T-helper 22 cell (primary cell): ENCODE data around the gene CD300LG.
"Not testable (repeated sequence)": the region's sequence is repeated elsewhere in the genome, so short reads cannot be mapped to it uniquely, and the experiment has no call there.

ENCODE experiments used
- DNase-seq: peaks from one replicate; pipeline ENCODE4 v3.0.0-alpha.2; 2020; ENCODE audit warnings: low read depth

Gene CD300LG

DNA sequence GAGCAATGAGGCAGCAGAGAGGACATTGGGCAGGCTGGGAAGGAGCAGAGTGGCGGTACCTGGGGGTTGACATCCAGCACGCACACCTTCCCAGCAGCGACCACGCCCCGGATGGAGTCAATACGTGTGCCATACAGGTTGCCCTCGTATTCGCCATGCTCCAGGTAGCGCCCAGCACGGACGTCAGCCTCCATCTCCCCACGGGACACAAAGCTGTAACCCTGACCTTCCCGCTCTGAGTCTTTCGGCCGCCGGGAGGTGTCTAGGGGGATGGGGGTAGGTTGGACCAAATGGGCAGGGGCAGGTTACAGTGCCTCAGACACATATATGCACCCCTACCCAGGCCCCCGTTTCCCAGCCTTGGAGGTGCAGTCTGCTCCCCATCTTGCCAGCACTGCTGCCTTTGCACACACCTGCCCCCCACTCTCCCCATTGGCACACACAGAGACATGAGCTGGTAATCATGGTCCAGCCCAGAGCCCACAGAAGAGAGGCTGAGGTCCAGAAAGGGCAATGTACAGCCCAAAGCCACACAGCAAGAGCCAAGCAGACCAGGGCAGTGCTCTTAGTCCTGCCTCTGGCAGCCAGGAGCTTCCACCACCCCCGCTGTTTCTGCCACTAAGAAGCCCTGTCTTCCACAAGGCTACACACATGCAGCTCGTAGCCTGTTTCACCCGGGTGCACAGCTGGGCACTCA lies 32.9 kb downstream of the CD300LG start:
- no peak for DNase-seq

DNA sequence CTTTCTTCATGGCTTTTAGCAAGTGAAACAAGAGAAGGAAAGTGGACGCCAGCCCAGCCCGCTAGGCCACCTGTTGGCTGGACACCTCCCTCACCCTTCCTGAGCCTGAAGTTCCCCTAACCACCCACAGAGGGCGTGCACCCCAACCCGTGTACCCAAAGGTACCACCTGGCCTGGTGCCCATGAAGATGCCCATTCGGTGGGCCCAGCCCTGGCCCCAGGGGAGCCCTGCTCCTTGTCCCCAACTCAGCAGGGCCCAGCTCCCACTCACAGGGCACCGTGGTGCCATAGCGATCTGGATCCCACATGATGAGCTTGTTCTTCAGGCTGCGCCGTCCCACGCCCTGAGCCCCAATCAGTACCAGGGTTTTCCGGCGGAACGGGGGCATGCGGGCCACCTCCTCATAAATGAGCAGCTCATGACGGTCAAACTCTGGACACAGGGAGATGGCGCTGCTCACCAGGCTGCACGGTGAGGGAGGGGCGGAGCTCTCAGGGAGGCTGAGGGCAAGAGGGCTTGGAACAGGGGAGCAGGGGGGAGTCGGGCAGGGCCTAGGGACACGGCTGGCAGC lies 33.5 kb downstream of the CD300LG start:
- no peak for DNase-seq

DNA sequence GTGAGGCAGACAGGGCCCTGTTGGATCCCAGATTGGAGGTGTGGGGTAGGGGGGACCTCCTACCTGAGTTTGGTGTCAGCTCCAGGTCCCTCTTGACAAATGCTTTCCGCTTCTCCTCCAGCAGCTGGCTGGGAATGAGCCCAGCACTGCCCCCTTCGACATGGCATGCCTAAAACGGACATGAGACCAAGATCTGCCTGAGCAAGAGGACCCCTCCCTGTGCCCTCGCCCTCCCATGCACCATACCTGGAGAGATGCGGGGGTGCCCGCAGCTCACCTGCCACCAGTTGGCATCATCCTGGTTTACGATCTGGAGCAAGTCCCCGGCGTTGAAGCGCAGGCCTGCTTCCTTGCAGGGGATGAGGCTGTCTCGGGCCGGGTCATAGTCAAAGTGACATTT lies 34.2 kb downstream of the CD300LG start:
- no peak for DNase-seq

DNA sequence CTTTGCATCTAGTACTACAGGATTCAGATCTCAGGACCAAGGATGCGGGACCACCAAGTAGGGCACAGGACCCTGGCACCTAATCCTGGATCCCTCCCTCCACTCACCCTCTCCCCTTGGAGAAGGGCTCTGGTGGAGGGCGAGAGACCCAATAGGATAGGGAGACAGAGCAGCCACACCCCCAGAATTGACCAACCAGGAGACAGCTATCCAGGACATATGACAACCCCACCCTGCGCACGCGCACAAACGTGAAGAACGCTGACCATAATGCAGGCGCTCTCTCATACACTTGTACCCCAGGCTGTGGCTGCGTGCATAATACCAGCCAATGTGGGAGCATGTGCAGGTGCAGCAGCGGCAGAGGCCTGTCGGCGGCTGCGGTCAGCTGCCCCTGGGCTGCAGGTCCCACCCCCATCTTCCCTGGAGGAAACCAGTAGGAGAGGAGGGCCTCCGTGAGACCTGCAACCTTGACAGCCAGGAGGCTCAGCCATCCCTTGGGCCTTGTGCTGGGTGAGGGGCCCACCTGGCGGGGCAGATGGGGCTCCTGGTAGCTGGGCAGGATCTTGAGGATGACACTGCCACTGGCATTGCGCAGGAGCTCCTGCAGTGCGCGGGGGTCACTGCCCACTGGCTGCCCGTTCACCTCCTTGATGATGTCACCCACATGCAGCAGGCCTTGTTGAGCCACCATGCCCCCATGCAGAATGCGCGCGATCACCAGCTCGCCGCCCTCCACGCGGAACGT lies 35.0 kb downstream of the CD300LG start:
- DNase-seq = no peak

DNA sequence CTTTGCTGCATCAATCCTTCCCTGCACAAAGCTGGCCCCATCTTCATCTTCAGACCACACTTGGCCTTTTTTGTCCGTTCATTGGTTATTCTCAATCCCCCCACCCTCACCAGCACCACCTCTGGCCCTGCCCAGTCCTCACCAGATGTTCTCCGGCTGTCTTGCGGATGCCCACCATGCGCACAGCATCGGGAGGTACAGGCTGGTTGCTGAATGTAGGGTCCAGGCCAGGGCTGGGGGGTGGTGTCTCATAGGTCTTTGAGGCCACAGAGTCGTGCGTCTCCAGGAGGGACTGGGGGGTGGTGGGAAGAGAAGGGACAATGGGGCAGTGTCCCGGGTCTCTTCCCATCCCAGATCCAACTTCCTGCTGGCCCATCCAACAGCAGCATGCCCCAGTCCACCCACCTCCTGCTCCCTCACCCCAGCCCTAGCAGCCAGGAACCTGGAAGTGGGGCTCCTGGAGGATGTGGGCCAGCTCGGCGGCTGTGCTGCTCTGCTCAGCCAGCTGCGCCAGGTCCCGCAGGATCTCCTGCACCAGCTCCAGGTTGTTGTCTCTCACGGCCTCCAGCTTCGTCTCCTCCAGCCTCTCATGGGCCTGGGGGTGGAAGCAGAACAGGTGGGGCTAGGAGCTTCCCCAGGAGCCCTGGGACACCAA lies 35.9 kb downstream of the CD300LG start:
- no peak for DNase-seq

DNA sequence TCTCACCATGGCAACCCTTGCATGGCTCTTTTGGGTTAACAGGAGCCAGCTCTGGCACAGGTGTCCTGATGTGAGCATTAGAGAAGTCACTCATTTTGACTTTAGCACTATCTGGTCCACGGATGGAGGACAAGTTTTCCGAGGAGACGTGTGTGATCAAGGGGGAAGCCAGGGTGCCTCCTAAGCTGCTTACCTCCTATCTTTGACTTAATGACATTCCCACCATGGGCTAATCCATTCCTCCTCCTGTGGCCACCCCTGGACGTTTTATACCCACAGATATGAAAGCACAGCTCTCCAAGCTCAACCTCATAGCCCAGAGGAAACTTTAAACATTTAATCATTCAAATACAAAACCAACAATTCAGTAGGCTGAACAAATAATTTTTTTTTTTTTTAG lies 41.6 kb downstream of the CD300LG start:
- no peak for DNase-seq

DNA sequence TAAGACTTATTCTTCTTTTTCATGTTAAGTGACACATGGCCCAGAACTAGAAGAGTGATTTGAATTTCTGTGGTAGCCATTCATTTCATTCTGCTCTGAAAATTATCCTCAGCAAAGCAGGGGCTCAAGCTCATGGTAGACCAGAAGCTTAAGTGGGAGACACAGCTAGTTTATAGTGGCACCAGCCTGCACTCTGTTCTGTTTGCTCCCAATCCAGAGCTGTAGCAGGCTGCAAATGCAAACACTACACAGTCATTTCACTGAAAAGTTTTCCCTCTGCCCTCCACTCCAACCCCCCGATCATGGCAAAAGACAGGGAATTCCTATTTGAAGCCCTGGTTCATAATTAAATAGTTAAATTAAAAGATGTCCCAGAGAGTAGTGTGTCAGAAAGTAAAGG lies 43.3 kb downstream of the CD300LG start:
- DNase-seq = no peak

DNA sequence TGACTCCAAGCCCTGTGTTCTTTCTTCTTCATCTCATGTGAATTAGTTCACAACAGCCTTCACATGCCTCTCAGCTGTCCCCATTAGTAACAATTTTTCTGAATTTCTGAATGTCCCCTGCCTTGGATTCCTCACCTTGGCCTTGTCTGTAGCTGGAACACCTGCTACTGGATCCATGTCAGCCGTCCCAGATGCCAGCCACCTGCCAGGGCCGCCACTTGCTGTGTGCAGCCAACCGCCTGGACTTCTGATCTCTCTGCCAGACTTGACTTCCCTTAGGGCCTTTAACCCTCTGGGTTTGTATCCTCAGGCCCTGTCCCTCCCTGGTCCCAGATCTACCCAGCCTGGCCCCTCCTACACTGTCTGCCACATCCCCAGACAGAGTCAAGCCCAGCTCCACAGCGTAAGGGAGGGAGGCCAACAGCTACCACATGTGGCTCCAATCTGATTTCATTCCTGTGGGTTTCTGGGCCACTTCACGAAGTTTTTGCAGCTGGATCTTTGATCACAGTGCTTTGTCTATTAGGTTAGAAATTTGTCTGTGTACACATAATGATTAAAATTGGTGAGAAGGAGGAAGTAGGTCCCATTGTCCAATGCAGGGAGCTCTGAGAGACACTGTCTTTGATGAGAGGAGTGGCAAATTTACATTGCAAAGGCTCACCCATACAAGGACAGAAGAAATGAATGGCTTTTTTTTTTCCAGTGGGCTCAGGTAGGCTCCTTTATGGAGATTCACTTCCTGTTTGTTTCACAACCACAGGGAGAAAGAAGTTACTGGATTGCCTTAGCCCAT lies 45.1 kb downstream of the CD300LG start:
- no peak for DNase-seq

DNA sequence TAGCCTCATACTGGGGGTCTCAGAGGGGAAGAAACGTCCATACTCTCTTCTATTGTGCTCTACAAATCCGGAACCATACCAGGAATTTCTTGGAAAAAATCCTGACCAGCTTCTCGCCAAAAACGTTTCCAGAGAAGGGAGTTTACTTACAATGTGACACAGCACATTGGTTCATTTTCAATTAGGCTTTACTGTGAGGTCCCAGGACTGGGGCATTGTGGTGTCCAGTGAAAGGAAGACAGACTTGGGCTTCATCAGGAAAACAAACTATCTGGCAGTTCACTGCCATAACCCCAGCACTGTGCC lies 45.6 kb downstream of the CD300LG start:
- no peak for DNase-seq

DNA sequence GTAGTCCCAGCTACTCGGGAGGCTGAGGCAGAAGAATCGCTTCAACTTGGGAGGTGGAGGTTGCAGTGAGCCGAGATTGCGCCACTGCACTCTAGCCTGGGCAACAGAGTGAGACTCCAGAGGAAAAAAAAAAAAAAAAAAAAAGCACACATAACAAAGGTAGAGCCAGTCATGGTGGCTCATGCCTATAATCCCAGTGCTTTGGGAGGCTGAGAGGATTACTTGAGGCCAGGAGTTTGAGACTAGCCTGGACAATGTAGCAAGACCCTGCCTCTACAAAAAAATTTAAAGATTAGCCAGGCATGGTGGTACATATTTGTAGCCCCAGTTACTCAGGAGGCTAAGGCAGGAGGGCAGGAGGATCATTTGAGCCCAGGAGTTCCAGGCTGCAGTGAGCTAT lies 47.5 kb downstream of the CD300LG start:
- not testable (repeated sequence) for DNase-seq

DNA sequence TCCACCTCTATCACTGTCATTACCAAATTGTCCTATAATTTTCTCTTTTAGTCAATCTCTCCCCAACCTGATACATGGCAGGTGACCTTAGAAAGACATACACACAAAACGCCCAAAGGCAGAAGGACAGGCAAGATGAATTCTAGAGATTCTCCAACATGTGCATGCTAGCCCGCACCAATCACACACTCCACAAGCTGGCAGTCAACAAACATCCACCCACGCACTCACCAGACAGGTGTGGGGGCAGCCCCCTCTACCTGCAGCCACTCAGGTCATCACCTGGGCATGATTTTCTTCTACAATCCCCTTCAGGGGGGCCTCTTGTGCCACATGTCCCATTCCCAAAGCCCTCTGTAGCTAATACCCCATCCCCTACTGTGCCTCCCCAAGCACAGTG lies 50.9 kb downstream of the CD300LG start:
- no peak for DNase-seq

DNA sequence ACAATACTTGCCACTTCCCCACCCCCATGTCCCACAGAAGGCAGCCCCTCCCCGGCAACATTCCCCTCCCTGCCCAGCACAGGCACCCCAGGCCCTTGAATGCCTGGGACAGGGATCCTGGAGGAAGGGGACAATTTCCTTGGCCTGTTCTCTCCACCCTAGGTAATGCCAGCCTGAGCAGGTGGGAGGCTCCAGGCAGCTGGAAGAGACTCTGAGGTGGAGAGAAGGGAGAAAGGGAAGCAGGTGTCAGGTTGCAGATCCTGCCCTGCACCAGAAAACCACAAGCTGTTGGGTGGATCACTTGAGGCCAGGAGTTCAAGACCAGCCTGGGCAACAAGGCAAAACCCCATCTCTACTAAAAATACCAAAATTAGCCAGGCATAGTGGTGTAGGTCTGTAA lies 51.5 kb downstream of the CD300LG start:
- DNase-seq = no peak

DNA sequence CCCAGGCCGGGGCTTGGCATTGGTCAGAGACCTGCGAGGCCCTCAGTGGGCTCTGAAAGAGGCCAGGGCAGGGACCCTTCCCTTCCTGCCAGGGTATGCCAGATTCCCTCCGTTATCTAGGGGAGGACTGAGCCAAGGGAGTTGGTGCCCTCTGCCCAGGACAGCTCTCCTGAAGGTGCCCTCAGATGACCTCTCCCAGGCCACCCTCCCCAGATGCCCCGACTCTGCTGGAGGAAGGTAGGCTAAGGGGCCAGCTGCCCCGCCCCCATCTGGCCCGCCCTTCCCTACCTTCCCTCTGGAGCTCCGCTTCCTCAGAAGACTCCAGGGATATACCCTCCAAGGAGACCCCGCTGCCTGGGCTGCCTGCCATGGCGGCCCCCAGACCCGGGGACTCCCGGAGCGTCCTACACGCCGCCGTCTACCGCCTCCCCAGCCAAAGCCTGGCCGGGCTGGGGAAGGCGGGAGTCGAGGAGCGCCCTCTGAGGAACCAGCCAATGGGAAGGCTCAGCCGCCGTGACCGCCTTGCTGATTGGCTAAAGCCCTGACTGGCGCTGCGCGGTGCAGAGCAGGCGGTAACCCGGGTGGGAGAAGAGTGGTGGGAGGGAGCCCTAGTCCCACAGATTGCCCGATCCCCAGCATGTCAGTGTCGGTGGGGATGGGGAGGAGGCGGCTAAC lies 53.3 kb downstream of the CD300LG start:
- DNase-seq = peak; percentile 67

DNA sequence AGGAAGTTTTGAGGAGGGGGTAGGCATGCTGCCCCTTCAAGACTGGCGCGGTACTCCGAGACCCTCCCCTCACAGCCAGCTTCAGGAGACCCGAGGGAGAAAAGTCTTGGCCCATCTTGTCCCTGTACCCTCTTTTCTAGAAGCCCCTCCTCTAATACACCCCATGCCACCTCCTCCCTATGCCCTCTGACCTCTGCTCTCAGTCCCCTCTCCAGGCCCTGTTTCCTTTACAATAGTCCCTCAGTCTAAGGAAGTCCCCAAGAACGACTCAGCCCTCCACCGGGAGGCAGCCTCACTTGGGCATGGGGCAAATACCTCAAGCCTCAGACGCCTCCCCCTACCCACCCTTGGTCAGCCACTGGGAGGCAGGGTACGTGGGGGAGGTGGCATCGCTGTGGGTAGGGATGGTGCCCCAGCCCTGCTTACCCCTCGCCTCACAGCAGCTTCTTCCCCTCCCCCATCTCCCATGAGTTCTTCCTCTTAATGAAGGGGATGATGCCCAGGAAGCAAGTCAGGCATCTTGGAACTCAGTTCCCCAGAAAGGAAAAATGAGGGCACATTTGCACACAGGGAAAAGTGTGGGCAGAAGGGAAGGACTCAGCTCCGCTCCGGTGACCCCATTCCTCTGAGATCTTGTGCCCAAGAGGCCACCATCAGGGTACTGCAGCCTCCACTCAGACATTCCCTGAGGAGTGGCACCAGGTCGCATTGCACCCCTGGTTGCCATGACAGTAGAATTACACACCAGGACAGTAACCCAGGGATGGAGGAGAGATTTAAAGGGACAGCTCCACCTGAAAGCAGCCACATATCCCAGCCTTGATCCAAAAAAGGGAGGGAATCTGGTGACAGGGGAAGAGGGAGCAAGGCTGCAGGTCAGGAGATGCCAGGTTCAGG lies 54.1 kb downstream of the CD300LG start:
- no peak for DNase-seq

DNA sequence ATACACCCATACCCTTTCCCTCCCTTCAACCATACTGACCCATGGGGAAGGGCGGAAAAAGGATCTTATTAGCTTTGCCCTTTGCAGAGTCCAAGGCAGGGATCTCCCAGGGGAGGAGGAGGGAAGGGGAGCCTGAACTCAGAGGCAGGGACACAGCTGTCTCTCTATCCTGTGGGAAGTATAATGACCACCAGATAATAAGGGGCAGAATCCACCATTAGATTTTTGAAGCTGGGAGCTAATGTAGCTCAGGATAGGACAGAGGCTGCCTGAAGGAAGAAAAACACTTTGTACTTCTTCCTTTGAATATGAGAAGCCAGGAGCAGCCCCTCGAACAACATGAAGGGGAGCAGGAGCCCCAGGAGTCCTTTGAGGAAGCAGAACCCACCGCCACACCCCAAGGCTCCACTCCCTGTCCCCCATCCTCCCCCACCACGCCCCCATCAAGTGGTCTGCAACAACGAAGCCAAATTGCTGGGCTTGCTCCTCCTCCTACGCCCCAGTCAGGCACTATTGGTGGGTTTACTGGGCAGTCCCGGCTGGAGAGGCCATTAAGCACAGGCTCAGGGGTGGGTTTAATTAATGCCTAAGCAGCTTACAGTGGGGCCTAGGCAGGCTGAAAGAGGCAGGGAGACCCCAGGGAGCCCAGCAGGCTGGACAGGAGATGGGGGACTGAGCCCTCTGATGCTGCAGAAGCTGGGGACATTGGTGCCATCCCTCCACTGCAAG lies 55.0 kb downstream of the CD300LG start:
- no peak for DNase-seq

DNA sequence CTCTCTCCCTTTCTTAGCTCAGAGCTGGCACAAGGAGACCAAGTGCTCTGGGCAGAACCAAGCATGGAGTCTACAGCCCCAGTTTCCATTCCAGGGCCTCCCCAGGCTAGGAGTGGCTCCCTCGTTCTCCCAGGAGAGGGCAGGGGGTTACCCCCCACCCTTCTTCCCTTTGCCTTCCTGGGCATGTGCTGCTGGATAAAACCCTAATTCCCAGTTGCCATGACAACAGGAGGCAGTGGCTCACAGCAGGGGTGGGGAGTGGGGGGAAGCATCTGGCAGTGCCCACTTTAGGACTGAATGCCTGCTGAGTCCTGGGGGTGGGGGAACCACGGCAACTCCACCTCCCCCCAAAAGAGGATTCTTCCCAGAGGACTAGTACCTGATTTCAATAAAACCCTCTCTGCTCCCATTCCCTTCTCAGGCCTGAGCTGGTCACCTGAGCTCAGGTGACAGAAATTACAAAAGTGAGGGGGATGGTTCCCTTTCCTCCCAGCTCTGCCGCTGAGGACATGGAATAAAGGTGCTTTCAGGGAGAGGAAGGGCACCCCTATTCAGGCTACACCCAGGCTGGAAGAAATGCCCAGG lies 58.5 kb downstream of the CD300LG start:
- DNase-seq = no peak

DNA sequence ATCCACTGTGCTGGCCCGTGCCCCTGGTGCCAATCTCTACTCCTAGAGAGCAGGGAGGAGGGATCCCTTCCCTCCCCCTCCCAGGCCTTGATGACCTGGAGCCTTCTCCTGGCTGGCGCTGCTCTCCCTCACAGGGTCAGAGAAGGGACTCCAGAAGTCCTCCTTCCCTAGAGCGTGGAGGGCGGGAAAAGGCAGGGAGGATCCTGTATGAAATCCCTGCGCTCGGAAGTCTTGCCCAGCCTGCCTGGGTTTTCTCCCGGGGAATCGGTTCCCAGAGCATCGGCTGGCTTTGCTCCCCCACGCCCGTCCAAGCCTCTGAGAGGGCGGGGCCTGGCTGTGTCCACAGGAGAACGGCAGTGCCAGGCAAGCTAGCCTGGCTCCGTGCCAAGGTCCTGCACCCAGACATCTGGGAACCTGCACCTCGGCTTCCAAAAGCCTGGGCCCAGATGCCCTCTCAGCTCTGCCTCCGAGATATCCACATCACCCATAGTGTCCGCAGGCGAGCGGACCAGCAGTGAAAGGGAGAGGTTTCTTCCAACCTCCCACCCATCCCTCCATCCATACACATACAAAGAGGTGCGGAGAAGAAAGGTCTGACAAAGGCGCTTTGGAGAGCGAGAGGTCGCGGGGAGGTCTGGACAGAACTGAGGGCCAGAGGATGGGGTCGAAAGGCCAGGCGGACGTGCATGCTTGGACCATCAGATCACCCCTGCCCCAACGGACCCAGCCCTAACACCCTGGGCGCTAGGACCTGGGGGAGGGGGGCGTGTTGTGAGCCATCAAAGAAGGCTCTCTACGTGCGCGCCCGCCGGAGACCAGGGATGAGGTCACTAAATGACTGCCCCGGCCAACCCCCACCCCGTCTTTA lies 59.2 kb downstream of the CD300LG start:
- peak; percentile 33 for DNase-seq

DNA sequence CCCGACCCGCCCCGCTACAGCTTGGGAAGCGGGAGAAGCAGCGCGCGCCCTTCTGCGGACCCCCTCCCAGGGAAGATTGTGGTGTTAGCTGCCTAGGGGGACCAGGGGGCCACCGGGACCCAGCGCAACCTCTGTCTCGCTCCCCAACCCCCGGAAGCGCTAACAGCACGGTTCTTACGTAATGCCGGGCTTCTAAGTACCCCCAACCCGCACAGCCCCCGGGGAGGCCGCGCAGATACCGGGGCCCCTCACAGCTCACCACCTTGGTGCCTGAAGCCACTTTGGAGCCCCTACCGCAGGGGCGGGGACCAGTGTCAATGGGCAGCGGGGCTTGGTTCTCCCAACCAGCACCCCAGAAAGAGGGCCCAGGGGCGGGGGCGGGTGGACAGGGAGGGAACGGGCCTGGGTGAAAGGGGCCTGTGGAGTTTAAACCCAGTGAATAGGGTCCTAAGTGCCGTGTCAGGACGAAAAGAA lies 60.0 kb downstream of the CD300LG start:
- DNase-seq = no peak
